HFF-Myc (cell line): Measurements from ENCODE around the gene HOMER3.

ENCODE experiments used
- DNase-seq: peaks from one replicate; pipeline ENCODE4 v3.0.0-alpha.2; 2011; ENCODE audit warnings: low read depth; ENCODE audit errors: extremely low read depth
- H3K4me3 ChIP-seq: replicated peaks from 2 replicates; pipeline ENCODE4 v1.5.1; 2011; ENCODE audit warnings: low read depth, mild to moderate bottlenecking, control low read depth, low read length
- CTCF ChIP-seq: IDR thresholded peaks from 2 replicates; pipeline ENCODE4 v1.5.1; 2012; ENCODE audit warnings: mild to moderate bottlenecking, low read depth, low read length, control low read depth; ENCODE audit errors: missing control alignments

The HOMER3 gene

GRCh38 chr19:18940769-18941627 lies at the start of gene HOMER3:
TSS of gene HOMER3 (minus strand) at chr19:18941217. CDS start at chr19:18938982, 2,235 bp downstream.
- DNase-seq = no peak
- peak within 1 kb of the TSS; percentile 85 for H3K4me3 ChIP-seq
- TF ChIP-seq CTCF = peak; percentile 7

GRCh38 chr19:18990128-18990708 lies 49.2 kb upstream of the HOMER3 start:
- H3K4me3 ChIP-seq = no peak overlapping the region
- DNase-seq = no peak
- TF ChIP-seq CTCF = no peak

GRCh38 chr19:18989316-18989715 lies 48.3 kb upstream of the HOMER3 start:
- peak; percentile 16 for DNase-seq
- no peak overlapping the region for H3K4me3 ChIP-seq
- no peak for TF ChIP-seq CTCF

- no peak for TF ChIP-seq CTCF
- no peak for DNase-seq
- no peak overlapping the region for H3K4me3 ChIP-seq
Measured at GRCh38 chr19:18987456-18987855, 46.4 kb upstream of the HOMER3 start.

GRCh38 chr19:18985257-18985656 lies 44.2 kb upstream of the HOMER3 start:
- H3K4me3 ChIP-seq = no peak overlapping the region
- no peak for DNase-seq
- TF ChIP-seq CTCF = no peak

- no peak overlapping the region for H3K4me3 ChIP-seq
- DNase-seq = no peak
- no peak for TF ChIP-seq CTCF
Measured at GRCh38 chr19:18984251-18984650, 43.2 kb upstream of the HOMER3 start.
